WTC11 (cell line): Measurements from ENCODE around the gene LSM11. TPM values are rescaled to one million over a fixed set of nuclear protein-coding genes. Genes with fewer than 3 reads are reported as not detected.
A peak's percentile ranks its signal among the peaks of the same experiment; 100 is the strongest.

ENCODE experiments used
- ATAC-seq: fragments of 200-7000 bp; cut with Tn5 transposase; 2 replicates; pipeline ENCODE4 v1.10.0; 2021; ENCODE audit warnings: mild to moderate bottlenecking, moderate library complexity
- CTCF ChIA-PET: fragments of 300-600 bp; sonication (Branson Sonifier 250); formaldehyde crosslinking; loops from one replicate; lab custom pipeline; 2021; ENCODE audit warnings: antibody characterized with exemption; lab: Charles Lee
- POLR2A ChIA-PET: fragments of 350-600 bp; sonication (Branson Sonifier 250); formaldehyde crosslinking; loops from one replicate; lab custom pipeline; 2021; ENCODE audit warnings: antibody characterized with exemption; lab: Charles Lee
- DNase-seq: peaks from one replicate; pipeline ENCODE4 v3.0.0; 2021; ENCODE audit warnings: low spot score
- H3K27ac Mint-ChIP-seq: 2 replicates; pipeline ENCODE4 v1.8.0; 2021; ENCODE audit warnings: mixed read lengths
- H3K27me3 Mint-ChIP-seq: 2 replicates; pipeline ENCODE4 v1.8.0; 2021; ENCODE audit warnings: low read depth, mild to moderate bottlenecking, moderate library complexity, mixed read lengths
- H3K36me3 Mint-ChIP-seq: 2 replicates; pipeline ENCODE4 v1.8.0; 2021; ENCODE audit warnings: mixed read lengths
- H3K4me1 Mint-ChIP-seq: 2 replicates; pipeline ENCODE4 v1.8.0; 2022; ENCODE audit warnings: mixed read lengths
- H3K4me3 Mint-ChIP-seq: 2 replicates; pipeline ENCODE4 v1.8.0; 2021; ENCODE audit warnings: mild to moderate bottlenecking, moderate library complexity, mixed read lengths
- H3K9me3 Mint-ChIP-seq: 2 replicates; pipeline ENCODE4 v1.8.0; 2021; ENCODE audit warnings: mixed read lengths
- ATF3 ChIP-seq: sonication (generic); formaldehyde crosslinking; conservative IDR thresholded peaks from 2 replicates; pipeline ENCODE4 v1.8.1; 2022; ENCODE audit warnings: mild to moderate bottlenecking, missing genetic modification reagents
- CREB1 ChIP-seq: sonication (generic); formaldehyde crosslinking; IDR thresholded peaks from 2 replicates; pipeline ENCODE4 v1.8.0; 2023; ENCODE audit warnings: mild to moderate bottlenecking, missing genetic modification reagents
- CREM ChIP-seq: sonication (generic); formaldehyde crosslinking; IDR thresholded peaks from 2 replicates; pipeline ENCODE4 v1.8.1; 2022; ENCODE audit warnings: mild to moderate bottlenecking, missing genetic modification reagents, moderate library complexity
- GRHL2 ChIP-seq: fragments of 250-450 bp; sonication (Bioruptor Pico); IDR thresholded peaks from 2 replicates; pipeline ENCODE4 v1.8.0; 2022; ENCODE audit warnings: mild to moderate bottlenecking, moderate library complexity; ENCODE audit not compliant: insufficient replicate concordance, severe bottlenecking
- JAZF1 ChIP-seq: fragments of 250-450 bp; sonication (Bioruptor Pico); IDR thresholded peaks from 2 replicates; pipeline ENCODE4 v1.9.0; 2021; ENCODE audit warnings: moderate library complexity, mild to moderate bottlenecking, inconsistent platforms
- NR2C2 ChIP-seq: sonication (generic); formaldehyde crosslinking; IDR thresholded peaks from 2 replicates; pipeline ENCODE4 v1.8.0; 2022; ENCODE audit warnings: mild to moderate bottlenecking, missing genetic modification reagents
- SMAD3 ChIP-seq: sonication (generic); formaldehyde crosslinking; IDR thresholded peaks from 2 replicates; pipeline ENCODE4 v1.8.0; 2022; ENCODE audit warnings: missing genetic modification reagents, mild to moderate bottlenecking, borderline replicate concordance
- TP53 ChIP-seq: sonication (generic); formaldehyde crosslinking; IDR thresholded peaks from 2 replicates; pipeline ENCODE4 v1.8.1; 2023; ENCODE audit warnings: mild to moderate bottlenecking, missing genetic modification reagents
- ZNF121 ChIP-seq: sonication (generic); formaldehyde crosslinking; IDR thresholded peaks from 2 replicates; pipeline ENCODE4 v1.8.0; 2023; ENCODE audit warnings: missing genetic modification reagents
- ZNF263 ChIP-seq: sonication (generic); formaldehyde crosslinking; IDR thresholded peaks from 2 replicates; pipeline ENCODE4 v1.8.1; 2022; ENCODE audit warnings: low read depth, mild to moderate bottlenecking, moderate library complexity, missing genetic modification reagents
- ZNF396 ChIP-seq: fragments of 250-450 bp; sonication (Bioruptor Pico); IDR thresholded peaks from 2 replicates; pipeline ENCODE4 v1.8.0; 2021; ENCODE audit warnings: mild to moderate bottlenecking, moderate library complexity, borderline replicate concordance
- ZNF512 ChIP-seq: sonication (generic); formaldehyde crosslinking; IDR thresholded peaks from 2 replicates; pipeline ENCODE4 v1.8.1; 2022; ENCODE audit warnings: missing genetic modification reagents, borderline replicate concordance
- ZSCAN18 ChIP-seq: fragments of 250-450 bp; sonication (Bioruptor Pico); IDR thresholded peaks from 2 replicates; pipeline ENCODE4 v2.1.2; 2022; ENCODE audit warnings: mild to moderate bottlenecking, moderate library complexity
- total RNA-seq: library from RNA; stranded (reverse); gene quantifications from 3 replicates; pipeline ENCODE4 v1.2.3, GENCODE V29; 2021
- TF ChIP-seq, protein P1 (sequence below): sonication (generic); formaldehyde crosslinking; IDR thresholded peaks from 2 replicates; pipeline ENCODE4 v1.8.0; 2023; ENCODE audit warnings: missing genetic modification reagents, mild to moderate bottlenecking, borderline replicate concordance
- TF ChIP-seq, protein P2 (sequence below): fragments of 250-450 bp; sonication (Bioruptor Pico); IDR thresholded peaks from 2 replicates; pipeline ENCODE4 v1.8.0; 2021; ENCODE audit warnings: mild to moderate bottlenecking
- TF ChIP-seq, protein P3 (sequence below): sonication (generic); formaldehyde crosslinking; IDR thresholded peaks from 2 replicates; pipeline ENCODE4 v1.8.1; 2023; ENCODE audit warnings: mild to moderate bottlenecking, missing genetic modification reagents, moderate library complexity
- TF ChIP-seq, protein P4 (sequence below): fragments of 250-450 bp; sonication (Bioruptor Pico); IDR thresholded peaks from 2 replicates; pipeline ENCODE4 v1.9.0; 2021; ENCODE audit warnings: mild to moderate bottlenecking
- TF ChIP-seq, protein P5 (sequence below): sonication (generic); formaldehyde crosslinking; IDR thresholded peaks from 2 replicates; pipeline ENCODE4 v1.8.1; 2023; ENCODE audit warnings: mild to moderate bottlenecking, moderate library complexity, missing genetic modification reagents

The LSM11 gene
- total RNA-seq, 1 experiment from 2014 or later = 5.2 TPM

DNA sequence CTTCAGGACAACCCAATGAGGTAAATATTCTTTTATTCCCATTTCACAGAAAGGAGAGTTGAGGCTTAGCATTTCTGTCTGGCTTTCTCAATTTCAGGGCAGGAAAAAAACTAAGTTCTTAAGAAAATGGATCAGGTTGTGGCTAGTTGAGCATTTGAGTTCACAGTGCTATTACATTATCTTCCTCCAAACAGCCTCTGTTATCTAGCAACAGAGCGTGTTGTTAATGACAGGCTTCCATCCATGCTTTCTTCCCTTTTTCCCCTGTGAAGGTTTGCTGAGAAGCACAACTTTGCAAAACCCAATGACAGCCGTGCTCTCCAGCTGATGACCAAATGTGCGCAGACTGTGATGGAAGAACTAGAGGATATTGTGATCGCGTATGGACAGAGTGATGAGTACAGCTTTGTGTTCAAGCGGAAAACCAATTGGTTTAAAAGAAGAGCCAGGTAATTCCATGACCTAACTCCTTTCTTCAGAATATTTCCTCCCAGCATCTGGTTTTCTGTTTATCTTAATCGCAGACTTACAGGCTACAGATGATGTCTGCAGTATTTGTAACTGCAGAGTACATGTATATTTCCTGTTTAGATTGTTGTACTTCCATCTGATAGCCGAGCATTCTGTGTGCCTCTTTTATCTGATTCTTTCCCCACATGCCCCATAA, 10.8 kb upstream of the LSM11 start:
- Mint-ChIP-seq H3K4me3 (peak overlapping the region; percentile 98), H3K36me3 (peaks cover 44% of the 10 kb centered on the region), H3K9me3 (peaks cover 10% of the 10 kb centered on the region), H3K4me1 (peaks cover 5% of the 10 kb centered on the region), H3K27me3 (no peaks in the 10 kb centered on the region), H3K27ac (no peak overlapping the region)
- ChIA-PET CTCF (interaction anchor here (3.4 kb wide), 1 partner anchor 10 kb away, joined by 45 read pairs; the partner anchor contains the start of gene LSM11), POLR2A (interaction anchor here (1.8 kb wide), 1 partner anchor 81 kb away, joined by 4 read pairs; the partner anchor contains the start of gene SOX30)
- no peak for DNase-seq
- TF ChIP-seq ZNF396 (CRISPR knock-in tag) (no peak), NR2C2 (CRISPR knock-in tag) (no peak), JAZF1 (no peak), ZSCAN18 (CRISPR knock-in tag) (no peak)
- TF ChIP-seq, protein P1, sequence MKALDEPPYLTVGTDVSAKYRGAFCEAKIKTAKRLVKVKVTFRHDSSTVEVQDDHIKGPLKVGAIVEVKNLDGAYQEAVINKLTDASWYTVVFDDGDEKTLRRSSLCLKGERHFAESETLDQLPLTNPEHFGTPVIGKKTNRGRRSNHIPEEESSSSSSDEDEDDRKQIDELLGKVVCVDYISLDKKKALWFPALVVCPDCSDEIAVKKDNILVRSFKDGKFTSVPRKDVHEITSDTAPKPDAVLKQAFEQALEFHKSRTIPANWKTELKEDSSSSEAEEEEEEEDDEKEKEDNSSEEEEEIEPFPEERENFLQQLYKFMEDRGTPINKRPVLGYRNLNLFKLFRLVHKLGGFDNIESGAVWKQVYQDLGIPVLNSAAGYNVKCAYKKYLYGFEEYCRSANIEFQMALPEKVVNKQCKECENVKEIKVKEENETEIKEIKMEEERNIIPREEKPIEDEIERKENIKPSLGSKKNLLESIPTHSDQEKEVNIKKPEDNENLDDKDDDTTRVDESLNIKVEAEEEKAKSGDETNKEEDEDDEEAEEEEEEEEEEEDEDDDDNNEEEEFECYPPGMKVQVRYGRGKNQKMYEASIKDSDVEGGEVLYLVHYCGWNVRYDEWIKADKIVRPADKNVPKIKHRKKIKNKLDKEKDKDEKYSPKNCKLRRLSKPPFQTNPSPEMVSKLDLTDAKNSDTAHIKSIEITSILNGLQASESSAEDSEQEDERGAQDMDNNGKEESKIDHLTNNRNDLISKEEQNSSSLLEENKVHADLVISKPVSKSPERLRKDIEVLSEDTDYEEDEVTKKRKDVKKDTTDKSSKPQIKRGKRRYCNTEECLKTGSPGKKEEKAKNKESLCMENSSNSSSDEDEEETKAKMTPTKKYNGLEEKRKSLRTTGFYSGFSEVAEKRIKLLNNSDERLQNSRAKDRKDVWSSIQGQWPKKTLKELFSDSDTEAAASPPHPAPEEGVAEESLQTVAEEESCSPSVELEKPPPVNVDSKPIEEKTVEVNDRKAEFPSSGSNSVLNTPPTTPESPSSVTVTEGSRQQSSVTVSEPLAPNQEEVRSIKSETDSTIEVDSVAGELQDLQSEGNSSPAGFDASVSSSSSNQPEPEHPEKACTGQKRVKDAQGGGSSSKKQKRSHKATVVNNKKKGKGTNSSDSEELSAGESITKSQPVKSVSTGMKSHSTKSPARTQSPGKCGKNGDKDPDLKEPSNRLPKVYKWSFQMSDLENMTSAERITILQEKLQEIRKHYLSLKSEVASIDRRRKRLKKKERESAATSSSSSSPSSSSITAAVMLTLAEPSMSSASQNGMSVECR (CRISPR knock-in tag) = no peak
- TF ChIP-seq, protein P2, sequence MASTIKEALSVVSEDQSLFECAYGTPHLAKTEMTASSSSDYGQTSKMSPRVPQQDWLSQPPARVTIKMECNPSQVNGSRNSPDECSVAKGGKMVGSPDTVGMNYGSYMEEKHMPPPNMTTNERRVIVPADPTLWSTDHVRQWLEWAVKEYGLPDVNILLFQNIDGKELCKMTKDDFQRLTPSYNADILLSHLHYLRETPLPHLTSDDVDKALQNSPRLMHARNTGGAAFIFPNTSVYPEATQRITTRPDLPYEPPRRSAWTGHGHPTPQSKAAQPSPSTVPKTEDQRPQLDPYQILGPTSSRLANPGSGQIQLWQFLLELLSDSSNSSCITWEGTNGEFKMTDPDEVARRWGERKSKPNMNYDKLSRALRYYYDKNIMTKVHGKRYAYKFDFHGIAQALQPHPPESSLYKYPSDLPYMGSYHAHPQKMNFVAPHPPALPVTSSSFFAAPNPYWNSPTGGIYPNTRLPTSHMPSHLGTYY (CRISPR knock-in tag) = no peak
- TF ChIP-seq, protein P3, sequence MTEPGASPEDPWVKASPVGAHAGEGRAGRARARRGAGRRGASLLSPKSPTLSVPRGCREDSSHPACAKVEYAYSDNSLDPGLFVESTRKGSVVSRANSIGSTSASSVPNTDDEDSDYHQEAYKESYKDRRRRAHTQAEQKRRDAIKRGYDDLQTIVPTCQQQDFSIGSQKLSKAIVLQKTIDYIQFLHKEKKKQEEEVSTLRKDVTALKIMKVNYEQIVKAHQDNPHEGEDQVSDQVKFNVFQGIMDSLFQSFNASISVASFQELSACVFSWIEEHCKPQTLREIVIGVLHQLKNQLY (CRISPR knock-in tag) = no peak
- no peak for ATAC-seq

- CTCF ChIA-PET = interaction anchor here (1.3 kb wide), 1 partner anchor 9 kb away, joined by 5 read pairs; the partner anchor contains the start of gene LSM11
- Mint-ChIP-seq H3K27ac (no peak overlapping the region), H3K36me3 (peaks cover 51% of the 10 kb centered on the region), H3K4me3 (no peak overlapping the region), H3K4me1 (peaks cover 5% of the 10 kb centered on the region), H3K27me3 (no peaks in the 10 kb centered on the region), H3K9me3 (peaks cover 6% of the 10 kb centered on the region; the same call in 1 of the 2 replicates)
- TF ChIP-seq ZNF512 (CRISPR knock-in tag) = no peak
- TF ChIP-seq ATF3 (CRISPR knock-in tag) = no peak
- TF ChIP-seq CREB1 (CRISPR knock-in tag) = no peak
- TF ChIP-seq, protein P4, sequence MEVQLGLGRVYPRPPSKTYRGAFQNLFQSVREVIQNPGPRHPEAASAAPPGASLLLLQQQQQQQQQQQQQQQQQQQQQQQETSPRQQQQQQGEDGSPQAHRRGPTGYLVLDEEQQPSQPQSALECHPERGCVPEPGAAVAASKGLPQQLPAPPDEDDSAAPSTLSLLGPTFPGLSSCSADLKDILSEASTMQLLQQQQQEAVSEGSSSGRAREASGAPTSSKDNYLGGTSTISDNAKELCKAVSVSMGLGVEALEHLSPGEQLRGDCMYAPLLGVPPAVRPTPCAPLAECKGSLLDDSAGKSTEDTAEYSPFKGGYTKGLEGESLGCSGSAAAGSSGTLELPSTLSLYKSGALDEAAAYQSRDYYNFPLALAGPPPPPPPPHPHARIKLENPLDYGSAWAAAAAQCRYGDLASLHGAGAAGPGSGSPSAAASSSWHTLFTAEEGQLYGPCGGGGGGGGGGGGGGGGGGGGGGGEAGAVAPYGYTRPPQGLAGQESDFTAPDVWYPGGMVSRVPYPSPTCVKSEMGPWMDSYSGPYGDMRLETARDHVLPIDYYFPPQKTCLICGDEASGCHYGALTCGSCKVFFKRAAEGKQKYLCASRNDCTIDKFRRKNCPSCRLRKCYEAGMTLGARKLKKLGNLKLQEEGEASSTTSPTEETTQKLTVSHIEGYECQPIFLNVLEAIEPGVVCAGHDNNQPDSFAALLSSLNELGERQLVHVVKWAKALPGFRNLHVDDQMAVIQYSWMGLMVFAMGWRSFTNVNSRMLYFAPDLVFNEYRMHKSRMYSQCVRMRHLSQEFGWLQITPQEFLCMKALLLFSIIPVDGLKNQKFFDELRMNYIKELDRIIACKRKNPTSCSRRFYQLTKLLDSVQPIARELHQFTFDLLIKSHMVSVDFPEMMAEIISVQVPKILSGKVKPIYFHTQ = no peak
- TF ChIP-seq, protein P5, sequence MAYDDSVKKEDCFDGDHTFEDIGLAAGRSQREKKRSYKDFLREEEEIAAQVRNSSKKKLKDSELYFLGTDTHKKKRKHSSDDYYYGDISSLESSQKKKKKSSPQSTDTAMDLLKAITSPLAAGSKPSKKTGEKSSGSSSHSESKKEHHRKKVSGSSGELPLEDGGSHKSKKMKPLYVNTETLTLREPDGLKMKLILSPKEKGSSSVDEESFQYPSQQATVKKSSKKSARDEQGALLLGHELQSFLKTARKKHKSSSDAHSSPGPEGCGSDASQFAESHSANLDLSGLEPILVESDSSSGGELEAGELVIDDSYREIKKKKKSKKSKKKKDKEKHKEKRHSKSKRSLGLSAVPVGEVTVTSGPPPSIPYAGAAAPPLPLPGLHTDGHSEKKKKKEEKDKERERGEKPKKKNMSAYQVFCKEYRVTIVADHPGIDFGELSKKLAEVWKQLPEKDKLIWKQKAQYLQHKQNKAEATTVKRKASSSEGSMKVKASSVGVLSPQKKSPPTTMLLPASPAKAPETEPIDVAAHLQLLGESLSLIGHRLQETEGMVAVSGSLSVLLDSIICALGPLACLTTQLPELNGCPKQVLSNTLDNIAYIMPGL (CRISPR knock-in tag) = no peak
- no peak for TF ChIP-seq GRHL2 (CRISPR knock-in tag)
- TF ChIP-seq ZNF263 = no peak
- TF ChIP-seq SMAD3 (CRISPR knock-in tag) = no peak
- no peak for TF ChIP-seq ZNF121
- no peak for TF ChIP-seq CREM
- TF ChIP-seq TP53 (CRISPR knock-in tag) = no peak
- POLR2A ChIA-PET = no interaction called here
- ATAC-seq (no peak), DNase-seq (no peak)
Observed at GRCh38 chr5:157734436-157734835, 9.1 kb upstream of the LSM11 start.
